ENCODE data around the gene JAM3.

The JAM3 gene

GRCh38 chr11:134116210-134116609 lies 47.3 kb downstream of the JAM3 start:
- DNase-seq, result no peak

- no peak for DNase-seq
These were observed 49.1 kb downstream of the JAM3 start for GRCh38 chr11:134118006-134118405.

GRCh38 chr11:134119094-134119493 lies 50.2 kb downstream of the JAM3 start:
- no peak for DNase-seq

- DNase-seq, result no peak
These were observed 51.4 kb downstream of the JAM3 start for GRCh38 chr11:134120143-134120850.

- DNase-seq, result no peak
These were observed 52.2 kb downstream of the JAM3 start for GRCh38 chr11:134120921-134121526.

GRCh38 chr11:134124660-134125451 lies 56.0 kb downstream of the JAM3 start:
- no peak for DNase-seq

- no peak for DNase-seq
These were observed 56.6 kb downstream of the JAM3 start for GRCh38 chr11:134125507-134125906.

GRCh38 chr11:134126217-134126822 lies 57.4 kb downstream of the JAM3 start:
- peak; percentile 46 for DNase-seq

GRCh38 chr11:134131628-134132244 lies 62.9 kb downstream of the JAM3 start:
- DNase-seq, result no peak

- DNase-seq, result no peak
These were observed 63.9 kb downstream of the JAM3 start for GRCh38 chr11:134132808-134133207.

- DNase-seq, result no peak
These were observed 65.3 kb downstream of the JAM3 start for GRCh38 chr11:134134167-134134566.

- no peak for DNase-seq
These were observed 69.5 kb downstream of the JAM3 start for GRCh38 chr11:134138376-134138775.

GRCh38 chr11:134139303-134139872 lies 70.5 kb downstream of the JAM3 start:
- no peak for DNase-seq

GRCh38 chr11:134139873-134140331 lies 71.0 kb downstream of the JAM3 start:
- DNase-seq, result peak; percentile 19

- DNase-seq, result no peak
These were observed 72.2 kb downstream of the JAM3 start for GRCh38 chr11:134140961-134141490.

- no peak for DNase-seq
These were observed 73.7 kb downstream of the JAM3 start for GRCh38 chr11:134142536-134142935.

- DNase-seq, result no peak
These were observed 74.9 kb downstream of the JAM3 start for GRCh38 chr11:134143801-134144200.

GRCh38 chr11:134144744-134145143 lies 75.9 kb downstream of the JAM3 start:
- DNase-seq, result no peak

GRCh38 chr11:134145715-134146114 lies 76.8 kb downstream of the JAM3 start:
- DNase-seq, result no peak

- DNase-seq, result no peak
These were observed 77.7 kb downstream of the JAM3 start for GRCh38 chr11:134146598-134146997.

- DNase-seq, result no peak
These were observed 80.5 kb downstream of the JAM3 start for GRCh38 chr11:134149371-134149770.

GRCh38 chr11:134150195-134150903 lies 81.5 kb downstream of the JAM3 start:
- no peak for DNase-seq
